G401.6 (cell line): ENCODE measurements around the gene GPATCH2L.

ENCODE experiments used
- FAIRE-seq: peaks from 2 replicates; lab custom pipeline; 2012; peaks lifted over from hg19 to GRCh38; lab: Jason Lieb, UNC

GPATCH2L gene

GRCh38 chr14:76201162-76201561 is 49.4 kb downstream of the GPATCH2L start:
- no peak for FAIRE-seq

- no peak for FAIRE-seq
These were observed 51.6 kb downstream of the GPATCH2L start for GRCh38 chr14:76203086-76204001.

- FAIRE-seq = no peak
These were observed 52.9 kb downstream of the GPATCH2L start for GRCh38 chr14:76204461-76205230.

DNA sequence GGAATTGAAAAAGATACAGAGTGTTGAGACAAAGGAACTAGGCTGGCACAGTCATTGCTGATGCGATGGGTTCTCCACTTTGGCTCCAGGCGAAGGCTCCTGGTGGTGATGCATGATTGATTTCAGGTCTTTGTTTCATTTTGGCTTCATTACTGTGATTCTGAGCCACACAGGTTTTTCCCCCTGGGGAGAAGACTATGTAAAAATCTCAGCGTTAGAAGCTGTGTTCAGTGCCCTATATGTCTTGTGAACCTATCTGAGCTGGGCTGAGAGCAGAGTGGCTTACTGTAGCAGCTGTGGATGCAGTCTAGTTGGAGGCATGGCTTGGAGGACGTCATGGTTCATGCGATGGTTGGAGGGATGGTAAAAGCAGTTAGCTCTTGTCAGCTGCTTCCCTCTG is 54.0 kb downstream of the GPATCH2L start:
- no peak for FAIRE-seq

- FAIRE-seq = no peak
These were observed 56.6 kb downstream of the GPATCH2L start for GRCh38 chr14:76208340-76208739.

GRCh38 chr14:76212242-76212641 is 60.5 kb downstream of the GPATCH2L start:
- FAIRE-seq = no peak

DNA sequence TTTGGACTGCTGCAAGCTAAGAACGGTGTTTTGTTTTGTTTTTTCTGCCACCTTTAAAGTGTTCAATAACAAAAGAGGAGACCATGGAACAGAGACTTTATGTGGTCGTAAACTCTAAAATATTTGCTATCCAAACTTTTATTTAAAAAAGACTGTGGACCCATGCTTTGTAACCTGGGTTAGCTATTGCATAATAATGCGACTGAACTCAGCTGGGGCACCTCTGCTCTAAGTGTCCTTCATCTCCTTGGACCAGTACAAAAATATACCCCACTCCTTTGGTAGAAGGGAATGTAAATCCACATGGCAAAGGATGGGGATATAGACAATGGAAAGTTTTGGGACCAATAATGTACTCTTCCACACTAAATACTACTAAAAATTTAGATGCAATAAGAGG is 65.5 kb downstream of the GPATCH2L start:
- FAIRE-seq = no peak

GRCh38 chr14:76218662-76219061 is 66.9 kb downstream of the GPATCH2L start:
- FAIRE-seq = no peak

GRCh38 chr14:76219873-76220272 is 68.2 kb downstream of the GPATCH2L start:
- FAIRE-seq = no peak

- no peak for FAIRE-seq
These were observed 75.8 kb downstream of the GPATCH2L start for GRCh38 chr14:76227450-76228050.

DNA sequence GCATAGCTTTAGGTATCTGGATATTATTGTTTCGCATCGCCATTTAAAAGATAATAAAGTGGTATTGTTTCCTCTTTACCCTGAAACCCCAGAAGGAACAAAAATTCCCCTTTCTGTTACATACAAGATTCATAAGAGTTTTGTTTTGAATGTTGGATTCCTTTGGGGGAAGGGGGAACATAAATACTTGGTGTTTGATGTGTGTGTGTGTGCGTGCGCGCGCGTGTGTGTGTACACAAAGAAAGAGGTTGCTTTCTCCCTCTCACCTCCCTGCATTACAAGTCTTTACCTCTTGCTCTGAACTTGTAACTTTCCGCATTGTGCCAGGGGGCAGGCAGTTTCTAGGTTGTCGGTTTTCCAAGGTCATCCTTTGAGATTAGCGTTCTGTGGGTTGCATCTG is 76.4 kb downstream of the GPATCH2L start:
- FAIRE-seq = no peak

GRCh38 chr14:76232800-76233199 is 81.1 kb downstream of the GPATCH2L start:
- no peak for FAIRE-seq

DNA sequence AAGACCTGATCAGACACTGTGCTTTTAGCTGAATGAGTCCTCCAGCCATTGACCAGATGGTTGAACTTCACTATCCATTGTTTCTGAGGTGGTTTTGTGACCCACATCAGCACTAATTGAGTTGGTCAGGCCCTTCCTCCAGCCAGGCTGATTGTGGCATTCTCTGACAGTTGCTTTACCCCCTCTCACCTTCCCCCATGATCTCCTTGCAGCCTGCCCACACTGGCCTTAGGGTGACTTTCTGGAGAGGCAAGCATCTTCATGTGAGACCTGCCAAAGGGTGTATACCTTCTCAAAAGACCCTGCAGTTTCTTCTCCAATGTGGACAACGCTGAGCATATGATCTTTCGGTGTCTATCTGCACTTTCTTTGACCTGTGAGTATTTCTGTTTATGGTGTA is 83.9 kb downstream of the GPATCH2L start:
- no peak for FAIRE-seq

DNA sequence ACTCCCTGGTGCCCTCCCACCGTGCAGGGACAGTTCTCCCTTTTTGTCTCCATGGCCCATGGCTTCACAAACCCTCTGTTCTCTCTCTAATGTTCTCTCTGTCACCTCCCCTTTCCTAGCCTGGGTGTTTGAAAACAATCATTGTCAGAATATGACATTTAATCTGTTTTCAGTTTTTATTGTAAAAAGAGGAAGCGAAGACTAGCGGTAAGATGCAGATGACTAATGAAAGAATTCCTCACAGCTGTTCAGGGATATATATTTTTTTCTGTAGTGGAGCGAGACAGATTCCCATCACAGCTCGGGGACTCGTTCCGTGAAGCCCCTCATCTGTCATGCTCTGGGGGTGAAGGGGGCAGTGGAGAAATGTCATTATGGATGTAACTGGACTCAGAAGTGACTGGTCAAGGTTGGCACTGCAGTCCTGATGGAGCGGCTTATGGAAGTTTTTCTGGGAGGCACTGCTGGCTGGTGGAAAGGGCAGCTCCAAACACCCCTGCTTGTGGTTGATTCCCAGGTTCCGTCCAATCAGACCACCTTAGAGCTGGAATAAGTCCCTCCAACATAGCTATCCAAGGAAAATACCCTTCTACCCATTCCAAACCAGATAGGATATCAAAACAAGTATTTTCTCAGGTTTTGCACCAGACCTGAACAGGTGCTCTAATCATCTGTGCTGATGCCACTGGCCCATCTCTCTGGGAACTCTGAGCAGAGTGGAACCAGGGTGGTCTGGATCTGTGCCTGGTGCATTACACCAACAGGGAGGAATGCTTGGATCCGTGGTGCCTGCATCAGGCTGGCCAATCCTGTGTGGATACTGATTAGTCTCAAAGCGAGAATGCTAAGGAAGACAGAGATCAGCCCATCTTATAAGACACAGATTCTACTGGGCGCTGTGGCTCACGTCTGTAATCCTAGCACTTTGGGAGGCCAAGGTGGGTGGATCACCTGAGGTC is 84.7 kb downstream of the GPATCH2L start:
- FAIRE-seq = no peak

GRCh38 chr14:76237349-76237990 is 85.7 kb downstream of the GPATCH2L start:
- no peak for FAIRE-seq

DNA sequence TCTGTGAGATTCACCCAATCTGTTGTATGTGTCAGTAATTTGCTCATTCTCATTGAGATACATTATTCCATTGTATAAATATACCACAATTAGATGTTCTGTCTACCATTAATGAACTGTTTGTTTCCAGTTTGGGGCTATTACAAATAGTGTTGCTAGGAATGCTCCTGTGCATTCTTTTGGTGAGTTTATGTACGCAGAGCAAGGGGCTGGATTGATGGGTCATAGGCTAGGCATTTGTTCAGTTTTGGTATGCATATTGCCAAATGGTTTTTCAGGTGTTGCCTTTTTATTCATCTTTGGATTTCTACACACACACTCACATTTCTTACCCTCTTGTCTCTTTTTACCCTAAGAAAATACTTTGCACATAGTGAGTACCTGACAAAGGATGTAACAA is 93.4 kb downstream of the GPATCH2L start:
- FAIRE-seq = no peak

DNA sequence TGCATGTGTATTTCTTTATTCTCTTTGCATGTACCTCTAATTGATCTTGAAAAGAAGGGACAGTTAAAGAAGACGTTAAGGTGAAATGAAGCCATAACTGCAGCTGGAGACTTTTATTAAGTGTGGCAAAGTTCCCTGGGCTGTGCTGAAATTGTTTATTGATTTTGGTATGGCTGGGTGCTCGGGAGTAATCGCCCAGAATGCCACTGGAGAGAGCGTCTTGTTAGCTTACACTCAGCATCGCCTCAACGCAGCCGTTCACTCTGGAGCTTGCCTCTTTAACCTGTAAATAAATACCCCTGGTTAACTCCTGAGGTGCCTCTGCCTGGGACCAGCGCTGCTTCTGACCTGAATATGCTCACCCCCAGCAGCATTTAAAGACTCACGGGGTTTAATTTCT is 98.6 kb downstream of the GPATCH2L start:
- no peak for FAIRE-seq

DNA sequence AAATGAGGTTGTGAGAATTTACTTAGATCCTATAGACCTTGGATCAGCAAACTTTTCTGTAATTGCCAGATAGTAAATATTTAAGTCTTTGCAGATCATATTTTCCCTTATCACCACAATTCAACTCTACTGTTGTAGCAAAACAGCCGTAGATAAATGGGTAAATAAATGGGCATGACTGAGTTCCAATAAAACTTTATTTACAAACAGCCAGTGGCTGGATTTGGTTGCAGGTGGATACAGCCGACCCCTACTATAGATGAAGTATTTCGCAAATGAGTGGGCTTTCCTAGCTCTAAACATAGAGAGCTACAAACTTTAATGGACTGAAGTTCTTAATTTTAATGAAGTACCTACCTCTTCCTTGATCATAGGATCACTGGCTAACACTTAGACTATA is 100.7 kb downstream of the GPATCH2L start:
- no peak for FAIRE-seq

DNA sequence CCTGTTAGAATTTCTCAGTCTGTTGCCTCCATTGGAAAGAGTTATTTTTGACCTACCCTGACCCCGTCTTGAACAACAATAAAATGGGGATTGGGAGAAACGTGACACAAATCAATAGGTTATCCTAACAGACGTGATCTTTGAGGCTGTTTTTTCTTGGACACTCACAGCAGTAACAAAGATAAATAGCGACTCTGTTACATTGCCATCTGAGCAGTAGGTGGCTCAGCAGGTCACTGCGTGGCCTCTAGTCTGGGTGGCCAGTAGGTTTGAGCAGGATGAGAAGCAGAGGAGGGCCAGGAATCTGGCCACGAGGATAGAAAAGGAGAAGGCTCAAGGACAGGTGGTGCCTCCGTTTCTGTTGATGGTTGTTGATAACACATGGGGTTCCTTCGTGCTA is 101.4 kb downstream of the GPATCH2L start:
- no peak for FAIRE-seq

GRCh38 chr14:76256545-76256944 is 104.8 kb downstream of the GPATCH2L start:
- no peak for FAIRE-seq

DNA sequence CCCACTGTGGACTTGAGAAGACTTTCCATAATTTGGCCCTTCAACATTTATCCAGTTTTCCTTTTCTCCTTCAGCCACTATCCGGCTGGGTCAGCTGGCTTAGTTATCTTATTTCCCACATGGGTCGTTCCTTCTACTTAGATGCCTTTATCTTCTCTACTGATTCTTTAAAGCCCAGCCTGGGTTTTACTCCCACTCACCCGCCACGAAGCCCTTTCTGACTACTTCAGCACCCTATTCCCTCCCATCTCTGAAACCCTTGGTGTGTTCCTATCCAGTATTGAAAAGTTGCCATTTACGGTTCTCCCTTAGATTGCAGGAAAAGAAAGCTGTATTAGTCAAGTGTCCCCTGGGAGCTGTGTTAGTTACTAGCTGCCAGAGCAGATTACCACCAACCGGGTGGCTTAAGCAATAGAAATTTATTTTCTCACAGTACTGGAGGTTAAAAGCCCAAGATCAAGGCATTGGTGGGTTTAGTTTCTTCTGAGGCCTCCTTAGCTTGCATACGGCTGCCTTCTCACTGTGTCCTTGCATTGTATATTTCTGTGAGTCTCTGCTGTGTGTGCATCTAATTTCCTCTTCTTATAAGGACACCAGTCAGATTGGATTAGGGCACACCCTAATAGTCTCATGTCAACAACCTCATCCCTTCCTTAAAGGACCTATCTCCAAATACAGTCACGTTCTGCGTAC is 105.5 kb downstream of the GPATCH2L start:
- no peak for FAIRE-seq
